ENCODE results near the gene STK11. TPM values are rescaled to one million over a fixed set of nuclear protein-coding genes. Genes with fewer than 3 reads are reported as not detected.

The STK11 gene
- total RNA-seq, 4 donors from 2014 or later, result 52.2 to 95.7 (median 73.2) TPM

DNA sequence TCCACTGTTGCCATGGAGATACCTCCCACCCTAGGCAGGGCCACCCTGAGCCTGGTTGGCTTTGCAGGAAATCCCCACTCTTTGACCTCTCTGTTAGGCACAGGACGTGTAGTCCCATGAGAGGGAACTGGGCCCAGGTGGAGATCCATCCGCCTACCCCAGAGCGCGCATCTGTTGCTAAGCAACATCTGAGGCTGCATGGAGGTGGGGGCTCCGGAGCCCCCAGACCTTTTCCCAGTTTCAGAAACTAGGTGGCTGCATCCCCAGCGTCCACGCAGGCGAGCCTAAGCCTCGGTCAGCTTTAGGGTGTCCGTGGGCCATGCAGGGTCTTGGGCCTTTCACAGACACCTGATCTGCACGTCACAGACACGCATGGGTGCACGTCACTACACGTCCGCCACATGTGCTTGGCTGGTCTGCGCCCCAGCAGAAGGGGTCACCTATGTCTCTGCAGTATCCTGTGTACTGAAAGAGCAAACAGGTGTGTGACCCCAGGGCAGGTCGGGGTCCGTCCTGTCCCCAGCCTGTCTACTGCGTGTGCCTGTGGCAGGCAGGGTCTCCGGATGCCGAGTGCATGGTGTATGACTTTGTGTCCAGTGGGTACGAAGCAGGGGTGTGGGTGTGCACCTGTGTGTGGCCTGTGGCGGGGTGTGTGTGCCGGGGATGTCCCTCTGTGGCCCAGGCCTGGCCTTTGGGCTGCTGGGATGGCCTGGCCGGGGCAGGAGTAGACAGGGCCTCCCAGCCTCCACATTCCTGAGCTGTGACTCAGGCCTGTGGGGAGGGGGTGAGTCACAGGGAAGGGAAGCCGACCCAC, 59.4 kb downstream of the STK11 start:
- Histone ChIP-seq H3K9me3 (no peaks in the 10 kb centered on the region), H3K4me1 (peaks cover 70 to 83% (median 76%) of the 10 kb centered on the region in 4 donors), H3K27me3 (peaks cover 0 to 3% (median 0%) of the 10 kb centered on the region in 4 donors), H3K4me3 (peak overlapping the region; percentile 55 to 65 (median 60)), H3K27ac (replicated peaks in 1 of 4) (peak overlapping the region; percentile 99 to 100 (median 100)), H3K36me3 (no peaks in the 10 kb centered on the region)
- intact Hi-C loops (cut with DNase I), result no loop called here
- 68% methylated on average over 13 of the region's 26 CpGs for WGBS
- no peak for DNase-seq (ENCODE audit: extremely low spot score)
- peak; percentile 60 to 77 for TF ChIP-seq POLR2AphosphoS5 (IDR thresholded peaks at IDR 0.05)
- TF ChIP-seq EP300 (IDR thresholded peaks at IDR 0.05), result no peak
- TF ChIP-seq CTCF (IDR thresholded peaks at IDR 0.05), result no peak
- no peak for TF ChIP-seq POLR2A (IDR thresholded peaks at IDR 0.05; ENCODE audit: low read depth)

GRCh38 chr19:1265615-1266128, 60.1 kb downstream of the STK11 start:
- no peak for DNase-seq (ENCODE audit: extremely low spot score)
- intact Hi-C loops (cut with DNase I), result no loop called here
- 9% methylated on average over 10 of the region's 28 CpGs for WGBS
- Histone ChIP-seq H3K4me1 (peaks cover 69 to 83% (median 76%) of the 10 kb centered on the region in 4 donors), H3K4me3 (peak overlapping the region; percentile 55 to 65 (median 60)), H3K27ac (replicated peaks in 1 of 4) (peak overlapping the region; percentile 99 to 100 (median 100)), H3K9me3 (no peaks in the 10 kb centered on the region), H3K36me3 (peaks cover 0 to 3% (median under 1%) of the 10 kb centered on the region in 4 donors), H3K27me3 (peaks cover 0 to 3% (median 0%) of the 10 kb centered on the region in 4 donors)
- TF ChIP-seq EP300 (IDR thresholded peaks at IDR 0.05) (no peak), CTCF (IDR thresholded peaks at IDR 0.05) (no peak), POLR2AphosphoS5 (IDR thresholded peaks at IDR 0.05) (no peak), POLR2A (IDR thresholded peaks at IDR 0.05; ENCODE audit: low read depth) (no peak)

DNA sequence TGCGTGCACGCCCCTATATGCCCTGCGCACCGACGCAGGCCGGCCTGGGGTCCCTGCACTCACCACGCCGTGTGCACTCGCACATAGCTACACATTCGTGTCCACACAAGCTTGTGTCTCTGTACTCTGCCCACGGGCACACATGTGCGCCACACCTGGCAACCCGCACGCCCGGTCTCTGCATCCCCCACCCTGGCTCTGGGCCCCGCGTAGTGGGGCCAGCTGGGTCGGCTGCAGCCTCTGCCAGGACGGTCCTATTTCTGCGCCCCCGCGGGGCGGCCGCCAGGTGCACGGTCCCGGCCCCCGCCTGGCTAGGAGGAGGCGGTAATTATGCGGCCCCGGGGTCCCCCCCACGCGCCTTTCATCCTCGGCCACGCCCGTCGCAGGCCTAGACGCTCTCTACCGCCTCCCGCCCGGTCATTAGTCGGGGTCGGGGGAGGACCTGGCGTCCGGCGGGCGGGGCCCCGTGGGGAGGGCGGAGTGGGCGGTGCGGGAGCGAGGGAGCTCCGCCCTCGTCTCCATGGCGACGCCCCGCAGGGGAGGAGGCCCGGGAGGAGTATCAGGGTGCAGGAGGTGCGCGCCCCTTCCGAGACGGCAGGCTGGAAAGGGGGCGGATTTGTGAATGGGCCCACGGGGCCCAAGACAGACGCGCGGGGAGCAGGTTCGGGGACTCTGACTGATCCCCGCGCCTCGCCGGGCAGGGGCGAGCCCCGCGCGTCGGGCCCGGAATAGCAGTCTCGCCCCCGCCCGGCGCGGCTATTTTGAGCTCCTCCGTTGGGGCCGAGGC, 60.7 kb downstream of the STK11 start:
- H3K27me3 ChIP-seq, result no peaks in the 10 kb centered on the region
- H3K27ac ChIP-seq (replicated peaks in 1 of 4), result peak overlapping the region; percentile 99 to 100 (median 100)
- H3K9me3 ChIP-seq, result no peaks in the 10 kb centered on the region
- no peak for DNase-seq (ENCODE audit: extremely low spot score)
- peaks cover 4 to 9% (median 7%) of the 10 kb centered on the region in 4 donors for H3K36me3 ChIP-seq
- TF ChIP-seq EP300 (IDR thresholded peaks at IDR 0.05), result no peak
- peak; percentile 7 for TF ChIP-seq POLR2A (IDR thresholded peaks at IDR 0.05; ENCODE audit: low read depth)
- TF ChIP-seq CTCF (IDR thresholded peaks at IDR 0.05), result no peak
- TF ChIP-seq POLR2AphosphoS5 (IDR thresholded peaks at IDR 0.05), result peak; percentile 44 to 49
- peak overlapping the region; percentile 55 to 65 (median 60) for H3K4me3 ChIP-seq
- H3K4me1 ChIP-seq, result peaks cover 72 to 85% (median 77%) of the 10 kb centered on the region in 4 donors
- 0% methylated on average over 32 of the region's 84 CpGs for WGBS
- intact Hi-C loops (cut with DNase I), result no loop called here

DNA sequence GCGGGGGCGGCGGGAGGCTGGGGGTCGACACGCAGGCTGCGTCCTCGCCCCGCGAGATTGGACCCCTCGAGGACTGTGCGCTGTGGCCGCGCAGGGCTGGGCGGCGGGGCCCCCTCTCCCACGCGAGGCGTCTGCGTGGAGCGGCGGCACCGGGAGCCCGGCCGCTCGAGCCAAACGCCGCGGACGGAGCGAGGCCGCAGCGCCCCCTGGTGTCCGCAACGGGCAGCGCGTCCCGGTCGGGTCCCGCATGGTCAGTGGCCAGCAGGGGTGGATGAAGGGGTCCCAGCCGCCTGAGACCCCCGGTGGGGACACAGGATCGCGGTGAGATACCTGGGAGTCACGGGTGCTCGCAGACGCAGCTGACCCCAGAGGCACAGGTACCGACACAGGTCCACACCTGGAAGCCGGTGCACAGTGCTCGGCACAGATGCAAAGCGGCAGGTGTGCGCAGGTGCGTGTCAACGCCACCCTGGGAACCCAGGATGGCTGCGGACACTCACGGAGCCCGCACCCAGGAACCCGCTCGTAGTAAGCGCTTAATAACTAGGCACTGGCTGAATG, 61.4 kb downstream of the STK11 start:
- DNase-seq (ENCODE audit: extremely low spot score), result no peak
- no peaks in the 10 kb centered on the region for H3K9me3 ChIP-seq
- WGBS, result 4% methylated on average over 9 of the region's 59 CpGs
- peaks cover 72 to 85% (median 77%) of the 10 kb centered on the region in 4 donors for H3K4me1 ChIP-seq
- peak overlapping the region; percentile 99 to 100 (median 100) for H3K27ac ChIP-seq (replicated peaks in 1 of 4)
- peak overlapping the region; percentile 55 to 65 (median 60) for H3K4me3 ChIP-seq
- TF ChIP-seq EP300 (IDR thresholded peaks at IDR 0.05) (no peak), POLR2A (IDR thresholded peaks at IDR 0.05; ENCODE audit: low read depth) (no peak), POLR2AphosphoS5 (IDR thresholded peaks at IDR 0.05) (peak in 1 of 2 donors; percentile 72), CTCF (IDR thresholded peaks at IDR 0.05) (peak; percentile 98 to 100 (median 99))
- peaks cover 11 to 16% (median 13%) of the 10 kb centered on the region in 4 donors for H3K36me3 ChIP-seq
- H3K27me3 ChIP-seq, result no peaks in the 10 kb centered on the region
- intact Hi-C loops (cut with DNase I), result loop anchor here (1.0 kb wide), 1 partner anchor 23 kb away; no protein-coding TSS in a partner anchor
